ENCODE data around the gene VKORC1.

Gene VKORC1

DNA sequence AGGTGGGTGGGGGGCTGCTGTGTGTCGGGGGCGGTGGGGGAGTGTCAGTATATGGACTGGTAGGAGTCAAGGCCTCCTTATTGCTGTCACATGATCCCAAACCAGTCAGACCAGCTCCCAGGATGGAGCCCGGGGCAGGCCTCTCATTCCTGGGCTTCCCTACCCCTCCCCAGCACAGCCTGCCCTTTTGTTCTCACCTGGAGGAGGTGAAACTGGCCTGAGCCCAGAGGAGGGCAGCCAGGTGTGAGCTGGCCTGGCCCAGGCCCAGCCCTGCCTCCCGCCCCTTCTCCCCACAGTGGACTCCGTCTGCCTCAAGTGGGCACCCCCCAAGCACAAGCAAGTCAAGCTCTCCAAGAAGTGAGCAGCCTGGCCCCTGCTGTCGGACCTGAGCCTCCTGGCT is 36.3 kb upstream of the VKORC1 start:
- H3K4me3 ChIP-seq (ENCODE audit: low read depth, low read length) = no peak overlapping the region
- no peak overlapping the region for H3K27ac ChIP-seq
- peaks cover 2% of the 10 kb centered on the region for H3K36me3 ChIP-seq (replicated peaks)

DNA sequence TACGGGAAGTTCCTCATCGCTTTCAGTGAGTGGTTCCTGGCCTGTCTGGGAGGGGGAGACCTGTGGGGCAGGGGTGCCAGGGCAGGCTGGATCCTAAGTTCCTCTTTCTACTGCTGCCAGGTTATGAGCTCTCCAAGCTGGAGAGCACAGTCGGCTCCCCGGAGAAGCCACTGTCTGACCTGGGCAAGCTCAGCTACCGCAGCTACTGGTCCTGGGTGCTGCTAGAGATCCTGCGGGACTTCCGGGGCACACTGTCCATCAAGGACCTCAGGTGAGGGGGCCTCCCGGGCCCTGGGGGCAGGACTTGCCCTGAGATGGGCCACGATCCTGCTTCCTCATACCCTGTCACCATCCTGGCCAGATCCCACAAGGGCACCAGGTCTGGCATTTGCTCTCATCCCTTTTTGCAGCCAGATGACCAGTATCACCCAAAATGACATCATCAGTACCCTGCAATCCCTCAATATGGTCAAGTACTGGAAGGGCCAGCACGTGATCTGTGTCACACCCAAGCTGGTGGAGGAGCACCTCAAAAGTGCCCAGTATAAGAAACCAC is 35.8 kb upstream of the VKORC1 start:
- TF ChIP-seq, protein P1, sequence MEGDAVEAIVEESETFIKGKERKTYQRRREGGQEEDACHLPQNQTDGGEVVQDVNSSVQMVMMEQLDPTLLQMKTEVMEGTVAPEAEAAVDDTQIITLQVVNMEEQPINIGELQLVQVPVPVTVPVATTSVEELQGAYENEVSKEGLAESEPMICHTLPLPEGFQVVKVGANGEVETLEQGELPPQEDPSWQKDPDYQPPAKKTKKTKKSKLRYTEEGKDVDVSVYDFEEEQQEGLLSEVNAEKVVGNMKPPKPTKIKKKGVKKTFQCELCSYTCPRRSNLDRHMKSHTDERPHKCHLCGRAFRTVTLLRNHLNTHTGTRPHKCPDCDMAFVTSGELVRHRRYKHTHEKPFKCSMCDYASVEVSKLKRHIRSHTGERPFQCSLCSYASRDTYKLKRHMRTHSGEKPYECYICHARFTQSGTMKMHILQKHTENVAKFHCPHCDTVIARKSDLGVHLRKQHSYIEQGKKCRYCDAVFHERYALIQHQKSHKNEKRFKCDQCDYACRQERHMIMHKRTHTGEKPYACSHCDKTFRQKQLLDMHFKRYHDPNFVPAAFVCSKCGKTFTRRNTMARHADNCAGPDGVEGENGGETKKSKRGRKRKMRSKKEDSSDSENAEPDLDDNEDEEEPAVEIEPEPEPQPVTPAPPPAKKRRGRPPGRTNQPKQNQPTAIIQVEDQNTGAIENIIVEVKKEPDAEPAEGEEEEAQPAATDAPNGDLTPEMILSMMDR (IDR thresholded peaks at IDR 0.05; ENCODE audit: low read depth, low read length, missing control alignments) = no peak
- in situ Hi-C loops (cut with HindIII; ENCODE audit: low pct_ligation_motif_present, low sequenced_read_pairs) = no loop called here
- Histone ChIP-seq H3K27ac (no peak overlapping the region), H3K4me3 (ENCODE audit: low read depth, low read length) (no peak overlapping the region), H3K36me3 (replicated peaks) (peaks cover 2% of the 10 kb centered on the region), H3K27me3 (replicated peaks) (no peaks in the 10 kb centered on the region)
- no peak for DNase-seq

More for the DNA sequence above, 36.3 kb upstream of the VKORC1 start:
- no peaks in the 10 kb centered on the region for H3K27me3 ChIP-seq (replicated peaks)
- in situ Hi-C loops (cut with HindIII; ENCODE audit: low pct_ligation_motif_present, low sequenced_read_pairs) = no loop called here
- no peak for DNase-seq
- TF ChIP-seq, protein P1 (IDR thresholded peaks at IDR 0.05; ENCODE audit: low read depth, low read length, missing control alignments) = no peak

DNA sequence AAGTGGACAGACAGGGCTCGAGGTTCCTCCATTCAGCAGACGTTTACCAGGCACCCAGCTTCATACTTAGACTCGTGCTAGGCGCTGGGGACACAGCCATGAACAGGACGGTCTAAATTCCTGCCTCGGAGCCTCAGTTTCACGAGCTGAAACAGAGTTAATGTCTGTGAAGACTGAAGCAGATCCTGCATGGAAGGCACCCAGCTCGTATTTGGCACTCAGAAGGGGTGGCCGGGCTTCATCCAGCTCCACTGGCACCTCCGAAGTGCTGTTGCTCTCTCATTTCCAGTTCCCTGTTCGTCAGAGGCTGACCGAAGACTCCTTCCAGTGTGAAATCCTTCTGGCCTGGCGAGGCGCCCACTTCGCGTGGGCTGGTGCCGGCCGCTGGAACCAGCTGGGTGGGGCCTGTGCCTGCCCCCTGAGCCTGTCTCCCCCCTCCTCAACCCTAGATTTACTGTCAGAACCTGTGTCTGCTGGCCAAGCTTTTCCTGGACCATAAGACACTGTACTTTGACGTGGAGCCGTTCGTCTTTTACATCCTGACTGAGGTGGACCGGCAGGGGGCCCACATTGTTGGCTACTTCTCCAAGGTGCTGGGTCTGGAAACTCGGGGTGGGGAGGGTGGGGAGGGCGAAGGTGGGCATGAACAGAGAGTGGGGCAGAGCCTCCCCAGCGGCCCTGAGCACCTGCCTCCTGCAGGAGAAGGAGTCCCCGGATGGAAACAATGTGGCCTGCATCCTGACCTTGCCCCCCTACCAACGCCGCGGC is 35.2 kb upstream of the VKORC1 start:
- in situ Hi-C loops (cut with HindIII; ENCODE audit: low pct_ligation_motif_present, low sequenced_read_pairs) = no loop called here
- Histone ChIP-seq H3K36me3 (replicated peaks) (peaks cover 2% of the 10 kb centered on the region), H3K27me3 (replicated peaks) (no peaks in the 10 kb centered on the region), H3K27ac (no peak overlapping the region), H3K4me3 (ENCODE audit: low read depth, low read length) (no peak overlapping the region)
- no peak for DNase-seq
- TF ChIP-seq, protein P1 (IDR thresholded peaks at IDR 0.05; ENCODE audit: low read depth, low read length, missing control alignments) = no peak

DNA sequence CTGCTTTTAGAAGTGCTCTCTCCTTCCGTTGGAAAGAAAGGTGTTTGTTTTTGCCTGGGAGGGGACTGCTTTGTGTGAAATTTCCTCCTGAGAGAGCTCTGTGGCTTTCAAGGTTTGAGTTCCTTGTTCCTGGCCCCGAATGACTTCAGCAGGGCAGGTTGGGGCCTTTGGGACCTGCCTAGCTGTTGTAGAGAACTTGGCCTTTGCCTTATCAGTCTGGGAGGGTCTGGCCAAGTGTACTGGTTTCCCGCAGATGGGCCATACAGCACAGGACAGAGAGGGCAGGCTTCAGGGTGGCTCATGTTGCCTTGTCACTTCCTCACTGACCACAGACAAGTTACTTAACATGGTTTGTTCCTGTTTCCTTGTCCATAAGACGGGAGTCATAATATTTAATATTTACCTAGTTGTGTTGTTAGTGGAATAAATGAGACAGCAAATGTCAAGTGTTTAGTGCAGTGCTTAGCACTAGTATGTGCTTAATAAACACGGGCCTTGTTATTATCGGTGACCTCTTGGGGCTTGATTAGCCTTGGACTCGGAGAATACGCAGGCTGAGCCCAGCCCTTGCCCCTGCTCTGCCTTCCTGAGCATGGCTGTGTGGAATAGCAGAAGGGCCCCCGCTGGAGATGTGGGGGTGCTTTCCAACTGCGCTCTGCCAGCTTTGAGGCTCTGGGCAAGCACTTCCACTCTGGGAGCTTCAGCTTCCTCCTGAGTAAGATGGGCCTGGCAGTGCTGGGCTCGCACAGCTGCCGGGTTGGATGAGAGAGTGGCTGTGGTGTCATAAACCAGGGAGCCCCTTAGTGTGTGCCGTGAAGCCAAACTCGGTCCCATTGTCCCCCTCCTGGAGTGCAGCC is 34.3 kb upstream of the VKORC1 start:
- H3K4me3 ChIP-seq (ENCODE audit: low read depth, low read length) = no peak overlapping the region
- in situ Hi-C loops (cut with HindIII; ENCODE audit: low pct_ligation_motif_present, low sequenced_read_pairs) = no loop called here
- H3K36me3 ChIP-seq (replicated peaks) = peaks cover 2% of the 10 kb centered on the region
- H3K27me3 ChIP-seq (replicated peaks) = no peaks in the 10 kb centered on the region
- DNase-seq = no peak
- no peak overlapping the region for H3K27ac ChIP-seq
- TF ChIP-seq, protein P1 (IDR thresholded peaks at IDR 0.05; ENCODE audit: low read depth, low read length, missing control alignments) = no peak

DNA sequence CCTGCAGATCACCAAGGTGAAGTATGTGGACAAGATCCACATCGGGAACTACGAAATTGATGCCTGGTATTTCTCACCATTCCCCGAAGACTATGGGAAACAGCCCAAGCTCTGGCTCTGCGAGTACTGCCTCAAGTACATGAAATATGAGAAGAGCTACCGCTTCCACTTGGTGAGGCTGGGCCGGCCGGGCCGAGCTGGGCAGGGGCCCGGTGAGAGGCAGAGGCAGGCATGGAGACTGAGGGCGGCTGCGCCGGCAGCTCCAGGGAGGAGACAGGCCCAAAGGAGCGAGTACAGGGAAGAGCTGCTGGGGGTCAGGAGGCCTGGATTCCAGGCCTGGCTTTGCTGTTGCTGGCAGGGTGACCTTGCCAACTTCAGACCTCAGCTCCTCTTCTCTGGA is 32.6 kb upstream of the VKORC1 start:
- DNase-seq = no peak
- H3K4me3 ChIP-seq (ENCODE audit: low read depth, low read length) = no peak overlapping the region
- in situ Hi-C loops (cut with HindIII; ENCODE audit: low pct_ligation_motif_present, low sequenced_read_pairs) = no loop called here
- H3K36me3 ChIP-seq (replicated peaks) = peaks cover 5% of the 10 kb centered on the region
- H3K27me3 ChIP-seq (replicated peaks) = no peaks in the 10 kb centered on the region
- TF ChIP-seq, protein P1 (IDR thresholded peaks at IDR 0.05; ENCODE audit: low read depth, low read length, missing control alignments) = no peak
- no peak overlapping the region for H3K27ac ChIP-seq
